DMS53 (cell line): Measurements from ENCODE around the gene CENPC.

Source experiments
- DNase-seq: peaks from one replicate; lab custom pipeline; 2025; lab: John Stamatoyannopoulos, UW

CENPC gene, protein sequence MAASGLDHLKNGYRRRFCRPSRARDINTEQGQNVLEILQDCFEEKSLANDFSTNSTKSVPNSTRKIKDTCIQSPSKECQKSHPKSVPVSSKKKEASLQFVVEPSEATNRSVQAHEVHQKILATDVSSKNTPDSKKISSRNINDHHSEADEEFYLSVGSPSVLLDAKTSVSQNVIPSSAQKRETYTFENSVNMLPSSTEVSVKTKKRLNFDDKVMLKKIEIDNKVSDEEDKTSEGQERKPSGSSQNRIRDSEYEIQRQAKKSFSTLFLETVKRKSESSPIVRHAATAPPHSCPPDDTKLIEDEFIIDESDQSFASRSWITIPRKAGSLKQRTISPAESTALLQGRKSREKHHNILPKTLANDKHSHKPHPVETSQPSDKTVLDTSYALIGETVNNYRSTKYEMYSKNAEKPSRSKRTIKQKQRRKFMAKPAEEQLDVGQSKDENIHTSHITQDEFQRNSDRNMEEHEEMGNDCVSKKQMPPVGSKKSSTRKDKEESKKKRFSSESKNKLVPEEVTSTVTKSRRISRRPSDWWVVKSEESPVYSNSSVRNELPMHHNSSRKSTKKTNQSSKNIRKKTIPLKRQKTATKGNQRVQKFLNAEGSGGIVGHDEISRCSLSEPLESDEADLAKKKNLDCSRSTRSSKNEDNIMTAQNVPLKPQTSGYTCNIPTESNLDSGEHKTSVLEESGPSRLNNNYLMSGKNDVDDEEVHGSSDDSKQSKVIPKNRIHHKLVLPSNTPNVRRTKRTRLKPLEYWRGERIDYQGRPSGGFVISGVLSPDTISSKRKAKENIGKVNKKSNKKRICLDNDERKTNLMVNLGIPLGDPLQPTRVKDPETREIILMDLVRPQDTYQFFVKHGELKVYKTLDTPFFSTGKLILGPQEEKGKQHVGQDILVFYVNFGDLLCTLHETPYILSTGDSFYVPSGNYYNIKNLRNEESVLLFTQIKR

DNA sequence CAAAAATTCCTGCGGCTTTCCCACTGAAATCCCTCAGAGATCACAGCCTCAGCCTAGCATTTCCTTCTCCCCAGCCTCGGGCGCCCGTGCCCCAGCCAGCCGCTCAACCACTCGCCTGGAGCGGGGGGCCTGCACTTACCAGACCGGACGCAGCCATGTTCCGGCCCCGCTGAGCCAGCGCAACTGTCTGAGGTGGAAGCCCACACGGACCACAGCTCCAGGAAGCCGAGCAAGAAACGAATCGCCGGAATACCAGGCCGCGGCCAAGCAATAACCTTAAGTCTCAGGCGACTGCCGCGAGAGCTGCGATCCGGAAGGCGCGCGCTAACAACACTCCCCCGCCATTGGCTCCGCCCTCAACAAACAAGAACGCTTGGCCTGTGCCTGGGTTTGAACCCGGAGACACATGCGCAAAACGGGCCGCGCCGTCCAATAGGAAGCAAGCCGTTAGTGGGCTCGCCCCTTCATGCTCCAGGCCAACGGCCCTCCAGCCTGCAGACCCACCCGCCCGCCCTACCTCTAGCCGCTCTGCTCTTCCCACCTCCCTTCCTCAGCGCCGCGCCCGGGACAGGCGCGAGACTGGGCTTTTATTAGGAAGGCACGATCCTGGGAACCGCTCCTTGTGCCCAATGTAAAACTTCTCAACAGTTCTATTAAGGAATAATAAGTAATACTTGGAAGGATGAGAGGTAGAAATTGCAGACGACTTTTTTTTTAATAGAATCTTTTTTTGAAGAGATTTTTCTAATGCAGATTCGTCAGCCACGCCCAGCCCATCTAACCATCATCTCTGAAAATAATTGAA lies at the start of gene CENPC:
Gene CENPC, minus strand, starts transcription at position 305 of the 805 bp plus-strand sequence. Its CDS starts 148 bp downstream, at position 157.
- peak; percentile 98 for DNase-seq

DNA sequence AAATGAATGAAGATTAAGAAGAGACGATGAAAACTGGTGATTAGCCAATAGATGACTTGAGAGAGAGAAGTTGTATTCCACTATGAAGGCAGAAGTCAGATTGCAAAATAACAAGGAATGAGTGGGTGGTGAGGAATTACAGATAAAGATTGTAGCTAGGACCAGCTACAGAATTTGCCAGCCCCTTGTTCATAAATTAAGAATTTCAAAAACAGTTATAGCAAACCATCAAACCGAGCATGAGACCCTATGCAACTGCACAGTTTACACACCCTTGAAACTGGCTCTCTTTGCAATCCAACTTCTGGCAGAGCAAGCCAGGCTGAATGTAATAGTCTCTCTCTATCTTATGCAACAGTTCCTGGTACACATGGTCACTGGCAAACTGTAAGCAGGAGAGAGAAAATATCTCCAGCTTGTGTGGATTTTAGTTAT lies 48.5 kb upstream of the CENPC start:
- DNase-seq: no peak

DNA sequence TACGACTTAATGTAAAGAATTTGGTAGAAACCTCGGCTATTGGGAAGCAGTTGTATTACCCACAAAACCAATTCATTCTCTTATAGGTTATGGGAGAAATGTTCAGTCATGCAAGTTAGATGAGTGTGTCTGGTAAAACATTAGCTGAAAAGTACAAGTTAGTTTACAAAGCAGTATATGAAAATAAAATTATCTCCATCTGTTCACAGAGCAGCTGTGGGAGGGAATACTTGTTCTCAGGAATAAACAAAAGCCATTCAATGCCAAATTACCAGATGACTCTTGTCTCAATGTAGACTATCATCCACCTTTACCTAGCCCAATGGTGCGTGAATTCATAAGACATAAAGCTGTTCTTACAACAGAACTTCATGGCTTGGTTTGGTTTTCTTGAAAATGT lies 41.9 kb upstream of the CENPC start:
- peak; percentile 6 for DNase-seq

DNA sequence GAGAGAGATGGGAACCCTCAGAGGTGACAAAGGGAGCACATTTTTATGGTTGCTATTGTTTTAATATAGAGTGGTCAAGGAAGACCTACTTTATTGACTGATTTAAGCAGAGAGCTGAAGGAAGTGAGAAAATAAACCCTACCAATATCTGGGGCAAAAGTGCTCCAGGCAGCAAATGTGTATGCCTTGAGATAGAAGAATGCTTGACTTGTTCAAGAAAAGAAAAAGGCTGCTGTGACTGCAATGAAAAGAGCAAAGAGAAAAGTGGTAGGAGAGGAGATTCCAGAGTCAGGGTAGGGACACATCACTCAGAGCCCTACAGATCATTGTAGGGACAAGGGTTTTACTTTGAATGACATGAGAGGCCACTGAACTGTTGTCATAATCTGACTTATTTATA lies 39.2 kb upstream of the CENPC start:
- DNase-seq: no peak

DNA sequence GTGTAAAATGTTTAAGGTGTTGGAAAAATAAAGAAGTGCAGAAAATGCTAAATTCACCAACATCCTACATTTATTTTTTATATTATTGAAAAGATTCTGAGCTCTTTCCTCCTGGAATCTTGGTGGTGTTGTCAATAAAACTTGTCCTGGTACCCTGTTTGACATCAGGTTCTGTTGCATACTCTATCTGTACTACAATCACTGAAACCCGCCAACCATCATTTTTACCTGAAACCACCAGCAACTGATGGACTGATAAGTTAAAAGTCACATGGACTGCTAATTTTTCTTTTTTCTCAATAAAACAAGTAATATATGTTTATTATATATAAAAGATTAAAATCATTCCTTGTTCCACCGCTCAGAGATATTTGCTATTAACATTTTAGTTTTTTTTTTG lies 36.6 kb upstream of the CENPC start:
- no peak for DNase-seq

DNA sequence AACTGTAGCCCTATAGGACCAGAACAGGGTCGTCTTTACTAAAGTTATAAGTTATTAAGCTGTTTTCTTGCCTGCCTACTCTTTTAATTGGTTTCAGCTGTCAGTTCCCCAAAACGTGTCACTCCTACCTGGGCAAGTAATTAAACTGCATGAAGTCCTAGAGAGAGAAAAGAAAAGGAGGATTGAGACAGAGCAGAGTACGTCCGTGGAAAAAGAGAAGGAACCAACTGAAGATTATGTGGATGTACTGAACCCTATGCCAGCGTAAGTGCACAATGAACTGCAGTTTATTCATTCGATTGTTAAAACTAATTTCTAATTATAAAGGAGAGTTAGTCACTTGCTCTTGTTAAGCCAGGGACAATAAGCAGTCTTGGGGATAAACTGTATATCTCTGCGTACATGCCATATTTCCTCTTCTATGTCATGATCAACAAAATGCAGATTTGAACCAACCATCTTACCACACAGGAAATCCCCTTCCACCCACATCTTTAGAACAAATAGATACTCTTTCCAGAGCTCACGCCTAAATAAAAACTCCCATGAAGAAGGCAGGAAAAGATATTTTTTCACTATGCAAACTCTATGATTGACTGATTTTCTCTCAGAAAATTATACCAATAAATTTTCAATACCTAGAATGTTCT lies 36.0 kb upstream of the CENPC start:
- no peak for DNase-seq

DNA sequence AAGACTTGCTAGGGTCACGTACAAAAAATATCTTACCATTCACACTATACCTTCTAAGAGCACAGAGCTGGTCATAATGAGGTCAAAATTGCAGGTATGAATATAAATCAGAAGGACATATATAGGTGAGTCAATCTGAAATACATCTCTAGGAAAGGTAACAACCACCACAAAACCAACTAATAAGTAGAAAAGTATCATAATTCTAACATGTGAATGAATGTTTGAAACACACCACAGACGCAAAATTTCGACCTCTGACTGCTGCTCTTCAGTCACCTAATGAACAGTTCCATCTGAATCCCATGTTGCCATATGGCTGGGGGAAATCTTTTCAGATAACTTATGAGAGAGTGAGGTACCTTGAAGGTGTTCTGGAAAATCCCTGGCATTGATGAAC lies 35.3 kb upstream of the CENPC start:
- no peak for DNase-seq

DNA sequence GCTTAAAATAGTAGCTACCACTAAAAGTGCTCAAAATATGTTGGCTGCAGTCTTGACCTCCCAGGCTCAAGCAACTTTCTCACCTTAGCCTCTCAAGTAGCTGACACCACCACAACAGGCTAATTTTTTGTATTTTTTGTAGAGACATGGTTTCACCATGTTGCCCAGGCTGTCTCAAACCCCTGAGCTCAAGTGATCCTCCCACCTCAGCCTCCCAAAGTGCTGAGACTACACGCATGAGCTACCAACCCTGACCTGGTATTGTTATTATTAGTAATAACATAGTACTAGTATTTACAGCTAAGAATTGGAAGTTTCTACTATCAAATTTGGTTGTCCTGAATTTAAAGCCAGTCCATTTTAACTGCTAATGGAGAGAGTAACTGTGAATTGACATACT lies 31.2 kb upstream of the CENPC start:
- DNase-seq: peak; percentile 18

DNA sequence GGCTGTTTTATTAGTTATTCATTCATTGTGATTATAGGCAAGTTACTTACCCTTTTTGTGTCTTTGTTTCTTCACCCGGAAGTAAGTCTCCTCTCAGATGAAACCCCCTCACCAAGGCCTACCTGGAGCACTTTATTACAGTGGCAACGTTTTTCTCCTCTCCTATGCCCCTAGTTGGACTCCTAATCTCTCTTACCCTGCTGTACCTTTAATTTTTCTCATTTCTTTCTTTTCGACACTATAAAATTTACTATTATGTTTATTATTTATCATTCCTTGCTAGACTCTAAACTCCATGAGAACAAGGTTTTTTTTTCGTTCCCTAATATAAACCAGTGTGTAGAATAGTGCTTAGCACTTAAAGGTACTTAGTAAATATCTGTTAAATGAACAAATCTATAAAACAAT lies 30.8 kb upstream of the CENPC start:
- no peak for DNase-seq

DNA sequence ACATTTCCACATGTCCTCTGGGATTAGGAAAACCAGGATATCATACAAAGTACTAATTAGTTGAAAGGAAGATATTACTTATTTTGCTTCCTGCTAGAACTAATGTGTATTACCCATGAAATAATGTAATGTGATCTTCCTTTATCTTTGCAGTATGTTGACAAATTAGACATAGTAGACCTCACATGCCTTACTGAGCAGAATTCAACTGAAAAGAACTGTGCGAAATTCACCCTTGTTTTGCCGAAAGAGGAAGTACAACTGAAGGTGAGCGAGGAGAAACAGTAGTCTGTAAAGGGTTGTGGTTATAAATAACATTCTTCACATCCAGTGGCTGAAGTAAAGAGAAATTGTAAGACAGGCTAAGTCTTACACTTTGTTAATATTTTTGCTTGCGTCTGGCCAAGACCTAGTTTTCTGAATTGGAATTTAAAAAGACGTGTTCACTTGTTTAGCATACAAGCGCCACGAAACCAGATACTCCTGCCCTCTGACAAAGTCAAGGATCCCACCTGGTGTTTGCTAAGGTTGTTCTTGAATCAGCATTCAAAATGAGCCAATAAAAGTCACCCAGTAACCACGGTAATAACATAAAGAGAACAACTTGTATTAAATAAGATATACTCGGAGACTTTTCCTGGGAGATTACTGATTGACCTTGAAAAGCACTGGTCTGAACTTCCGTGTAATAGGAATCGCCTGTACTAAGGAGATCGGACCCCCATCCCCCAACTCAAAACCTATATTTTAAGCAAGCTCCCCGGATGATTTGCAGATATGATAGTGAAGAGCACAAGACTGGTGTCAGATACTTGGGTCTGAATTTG lies 30.1 kb upstream of the CENPC start:
- peak; percentile 94 for DNase-seq

DNA sequence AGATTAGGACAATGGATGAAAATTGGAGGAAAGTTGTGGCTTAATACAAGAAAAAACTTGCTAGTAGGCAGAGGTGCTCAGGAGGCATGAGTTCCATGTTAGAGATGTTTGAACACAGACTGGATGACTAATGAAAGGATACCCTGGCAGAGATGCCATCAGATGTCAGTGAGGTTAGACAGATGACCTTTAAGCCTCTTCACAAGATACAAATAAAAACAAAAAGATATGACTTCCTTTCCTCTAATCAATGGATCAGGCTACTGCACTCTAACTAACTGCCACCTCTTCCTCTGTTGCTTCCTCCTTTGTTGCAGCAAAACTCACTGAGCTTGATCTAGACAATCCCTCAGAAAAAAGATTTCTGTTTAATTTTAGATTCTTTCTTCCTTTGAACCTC lies 27.9 kb upstream of the CENPC start:
- DNase-seq: peak; percentile 69

DNA sequence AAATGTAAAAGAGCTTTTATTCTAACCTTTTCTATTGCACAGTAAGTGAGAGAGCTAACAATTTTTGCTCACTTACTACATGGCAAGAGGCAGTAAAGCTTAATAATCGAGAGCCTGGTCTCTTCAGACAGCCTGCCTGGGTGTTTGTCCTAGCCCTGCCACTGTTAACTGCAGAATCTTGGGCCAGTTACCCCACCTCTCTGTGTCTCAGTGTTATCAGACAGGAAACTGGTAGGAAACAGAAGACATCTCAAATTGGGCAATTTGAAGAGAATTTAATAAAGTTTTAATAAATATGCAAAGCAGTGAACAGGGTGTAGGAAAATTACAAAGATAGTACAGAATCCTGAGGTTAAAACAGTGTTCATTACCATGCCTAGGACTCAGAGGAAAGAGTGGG lies 26.7 kb upstream of the CENPC start:
- no peak for DNase-seq

DNA sequence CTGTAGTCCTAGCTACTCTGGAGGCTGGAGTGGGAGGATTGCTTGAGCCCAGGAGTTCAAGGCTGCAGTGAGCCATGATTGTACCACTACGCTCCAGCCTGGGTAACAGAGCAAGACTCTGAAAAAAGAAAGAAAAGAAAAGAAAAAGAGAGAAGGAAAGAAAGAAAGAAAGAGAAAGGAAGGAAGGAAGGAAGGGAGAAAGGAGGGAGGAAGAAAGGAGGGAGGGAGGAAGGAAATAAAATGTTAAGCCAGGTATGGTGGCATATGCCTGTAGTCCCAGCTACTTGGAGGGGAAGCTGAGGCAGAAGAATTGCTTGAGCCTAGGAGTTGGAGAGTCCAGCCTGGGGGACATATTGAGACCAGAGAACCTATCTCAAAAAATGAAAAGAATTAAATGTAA lies 25.2 kb upstream of the CENPC start:
- DNase-seq: no peak

DNA sequence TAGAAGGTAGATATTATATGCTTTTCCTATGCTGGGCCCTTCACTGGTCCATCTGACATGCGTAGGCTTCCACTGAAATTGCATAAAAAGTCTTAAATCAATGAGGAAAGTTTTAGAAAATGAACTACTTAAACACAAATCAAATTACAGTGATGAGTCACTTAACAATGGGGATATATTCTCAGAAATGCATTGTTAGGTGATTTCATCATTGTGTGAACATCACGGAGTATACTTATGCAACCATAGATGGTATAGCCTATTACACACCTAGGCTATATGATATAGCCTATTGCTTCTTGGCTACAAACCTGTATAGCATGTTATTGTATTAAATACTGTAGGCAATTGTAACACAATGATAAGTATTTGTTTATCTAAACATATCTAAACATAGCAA lies 23.5 kb upstream of the CENPC start:
- peak; percentile 52 for DNase-seq

DNA sequence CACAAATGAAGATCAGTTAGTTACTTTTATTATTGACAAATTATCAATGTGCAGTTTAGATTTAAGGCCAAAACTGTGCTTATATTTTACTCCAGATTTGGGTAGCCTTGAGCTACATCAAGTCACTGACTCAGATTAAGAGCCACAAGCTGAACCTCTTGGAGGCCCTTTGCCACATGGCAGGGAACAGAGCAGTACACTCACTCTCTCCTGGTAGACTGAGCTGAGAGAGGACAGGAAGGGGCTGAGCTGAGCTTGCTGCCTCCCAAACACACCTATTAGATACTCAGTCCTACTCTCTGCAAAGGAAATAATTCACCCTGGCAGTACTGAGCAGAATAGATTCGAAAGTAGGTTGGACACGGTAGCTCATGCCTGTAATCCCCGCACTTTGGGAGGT lies 21.0 kb upstream of the CENPC start:
- DNase-seq: no peak

DNA sequence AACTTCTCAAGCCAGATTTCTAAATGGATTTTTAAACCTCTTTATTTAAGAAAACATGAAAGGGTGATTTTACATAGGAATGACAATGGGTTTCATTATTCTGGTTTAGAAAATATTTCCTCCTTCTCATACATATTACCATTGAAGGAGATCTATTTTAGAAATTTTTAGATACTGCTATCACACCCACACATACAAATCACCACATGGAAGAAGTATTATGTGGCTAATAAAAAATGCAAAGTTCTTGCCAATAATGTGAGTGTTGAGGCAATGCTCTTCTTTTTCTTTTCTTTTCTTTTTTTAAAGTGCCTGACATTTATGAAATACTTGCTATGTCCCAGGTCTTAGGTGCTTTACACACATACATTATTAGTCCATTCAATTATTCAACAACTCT lies 20.0 kb upstream of the CENPC start:
- DNase-seq: no peak

DNA sequence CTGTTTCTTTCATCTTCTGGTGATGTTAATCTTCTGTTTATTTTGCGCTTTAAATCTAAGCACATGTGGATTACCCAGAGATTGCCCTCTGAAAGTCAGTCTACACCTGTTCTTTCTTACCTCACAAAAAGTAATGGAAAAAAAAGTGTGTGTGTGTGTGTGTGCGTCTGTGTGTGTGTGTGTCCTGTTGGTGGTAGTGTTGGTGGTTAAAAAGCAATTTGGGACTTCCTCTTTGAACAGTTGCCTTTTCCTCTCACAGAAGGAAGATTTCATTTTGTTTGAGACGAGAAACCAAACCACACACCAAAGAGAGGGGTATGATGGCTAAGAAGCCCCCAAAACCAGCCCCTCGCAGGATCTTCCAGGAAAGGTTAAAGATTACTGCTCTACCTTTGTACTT lies 13.2 kb upstream of the CENPC start, which contains the start of gene STAP1:
Gene STAP1, plus strand, starts transcription at position 235 of the 400 bp plus-strand sequence. Its CDS starts 83 bp downstream, at position 318.
- DNase-seq: peak; percentile 7

DNA sequence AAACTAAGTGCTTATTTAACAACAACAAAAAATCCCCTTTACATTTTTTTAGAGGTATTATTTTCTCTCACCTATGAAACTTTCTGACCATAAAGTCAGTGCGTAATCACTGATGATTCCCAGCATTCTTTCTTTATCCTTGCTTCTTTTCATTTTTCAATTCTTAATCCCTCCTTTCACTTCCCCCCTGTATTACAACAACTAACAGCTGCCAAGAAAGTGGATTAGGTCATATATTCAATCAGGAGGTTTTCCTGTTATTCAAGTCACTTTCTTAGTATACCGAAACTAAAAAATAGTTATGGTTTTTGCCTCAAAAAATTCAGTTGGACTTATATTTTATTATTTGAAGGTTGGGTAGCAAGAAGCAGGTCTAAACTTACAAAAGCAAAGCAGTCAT lies 11.1 kb upstream of the CENPC start:
- DNase-seq: no peak

DNA sequence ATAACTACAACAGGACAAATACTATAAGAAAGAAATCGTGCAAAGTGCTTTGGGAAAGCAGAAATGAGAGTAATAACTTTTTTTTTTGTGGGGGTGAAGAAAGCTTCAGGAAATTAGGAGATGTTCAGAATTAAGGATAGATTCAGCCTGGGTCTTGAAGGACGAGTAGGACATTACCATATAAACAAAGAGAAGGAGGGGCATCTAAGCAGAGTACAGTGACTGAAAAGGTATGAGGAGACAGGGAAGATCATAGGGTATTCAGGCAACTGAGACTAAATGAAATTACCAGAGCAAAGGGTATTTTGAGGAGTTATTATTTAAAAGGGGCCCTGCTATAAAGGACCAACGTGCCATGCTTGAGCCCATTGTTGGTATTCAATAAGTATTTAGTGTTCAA lies 10.1 kb upstream of the CENPC start:
- no peak for DNase-seq

DNA sequence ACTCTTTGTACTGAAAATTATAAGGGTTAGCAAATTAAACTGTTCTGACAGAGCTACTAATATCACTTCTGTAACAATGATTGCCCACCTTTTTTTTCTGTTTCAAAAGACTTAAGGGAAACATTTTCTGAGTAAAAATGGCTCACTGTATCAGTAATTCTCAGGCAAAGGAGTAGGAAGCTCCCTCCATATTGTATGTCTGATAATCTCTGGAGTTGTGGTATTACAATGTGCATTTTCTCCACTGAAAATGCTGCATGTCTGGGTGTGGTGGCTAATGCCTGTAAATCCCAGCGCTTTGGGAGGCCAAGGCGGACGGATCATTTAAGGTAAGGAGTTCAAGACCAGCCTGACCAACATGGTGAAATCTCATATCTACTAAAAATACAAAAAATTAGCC lies 8.8 kb upstream of the CENPC start:
- DNase-seq: no peak
